AG09309 (cell line): ENCODE data around the gene SWAP70.

ENCODE experiments used
- DNase-seq: peaks from one replicate; pipeline ENCODE4 v3.0.0-alpha.2; 2010; ENCODE audit warnings: low read depth
- H3K4me3 ChIP-seq: 2 replicates; pipeline ENCODE4 v1.5.1; 2011; ENCODE audit warnings: mild to moderate bottlenecking, low read depth, low read length, moderate library complexity; ENCODE audit not compliant: control insufficient read depth
- TF ChIP-seq, protein P1 (sequence below): IDR thresholded peaks from 2 replicates; pipeline ENCODE4 v1.5.1; 2011; ENCODE audit warnings: mild to moderate bottlenecking, low read depth, low read length, inconsistent platforms; ENCODE audit not compliant: insufficient read depth, control insufficient read depth; ENCODE audit errors: missing control alignments

The SWAP70 gene

DNA sequence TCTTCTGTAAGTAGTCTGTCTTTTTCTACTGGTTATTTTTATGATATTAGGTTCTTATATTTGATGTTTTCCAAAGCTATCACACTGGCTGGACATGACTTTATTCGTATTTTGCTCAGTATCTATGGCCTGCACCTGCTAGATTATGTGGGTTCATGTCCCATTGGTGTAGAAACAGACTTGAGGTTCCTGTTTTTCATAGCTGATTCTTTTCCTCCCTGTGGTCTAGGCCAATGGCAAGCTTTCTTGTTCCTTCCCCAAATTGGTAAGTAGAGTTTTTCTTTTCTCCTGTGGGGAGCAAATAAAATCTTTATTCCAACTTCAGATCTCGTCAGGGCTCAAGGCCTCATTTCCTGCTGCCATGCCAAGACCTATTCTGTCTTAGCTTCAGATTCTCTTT lies 30.2 kb upstream of the SWAP70 start:
- DNase-seq, result no peak
- H3K4me3 ChIP-seq, result no peak overlapping the region
- TF ChIP-seq, protein P1, sequence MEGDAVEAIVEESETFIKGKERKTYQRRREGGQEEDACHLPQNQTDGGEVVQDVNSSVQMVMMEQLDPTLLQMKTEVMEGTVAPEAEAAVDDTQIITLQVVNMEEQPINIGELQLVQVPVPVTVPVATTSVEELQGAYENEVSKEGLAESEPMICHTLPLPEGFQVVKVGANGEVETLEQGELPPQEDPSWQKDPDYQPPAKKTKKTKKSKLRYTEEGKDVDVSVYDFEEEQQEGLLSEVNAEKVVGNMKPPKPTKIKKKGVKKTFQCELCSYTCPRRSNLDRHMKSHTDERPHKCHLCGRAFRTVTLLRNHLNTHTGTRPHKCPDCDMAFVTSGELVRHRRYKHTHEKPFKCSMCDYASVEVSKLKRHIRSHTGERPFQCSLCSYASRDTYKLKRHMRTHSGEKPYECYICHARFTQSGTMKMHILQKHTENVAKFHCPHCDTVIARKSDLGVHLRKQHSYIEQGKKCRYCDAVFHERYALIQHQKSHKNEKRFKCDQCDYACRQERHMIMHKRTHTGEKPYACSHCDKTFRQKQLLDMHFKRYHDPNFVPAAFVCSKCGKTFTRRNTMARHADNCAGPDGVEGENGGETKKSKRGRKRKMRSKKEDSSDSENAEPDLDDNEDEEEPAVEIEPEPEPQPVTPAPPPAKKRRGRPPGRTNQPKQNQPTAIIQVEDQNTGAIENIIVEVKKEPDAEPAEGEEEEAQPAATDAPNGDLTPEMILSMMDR, result no peak

DNA sequence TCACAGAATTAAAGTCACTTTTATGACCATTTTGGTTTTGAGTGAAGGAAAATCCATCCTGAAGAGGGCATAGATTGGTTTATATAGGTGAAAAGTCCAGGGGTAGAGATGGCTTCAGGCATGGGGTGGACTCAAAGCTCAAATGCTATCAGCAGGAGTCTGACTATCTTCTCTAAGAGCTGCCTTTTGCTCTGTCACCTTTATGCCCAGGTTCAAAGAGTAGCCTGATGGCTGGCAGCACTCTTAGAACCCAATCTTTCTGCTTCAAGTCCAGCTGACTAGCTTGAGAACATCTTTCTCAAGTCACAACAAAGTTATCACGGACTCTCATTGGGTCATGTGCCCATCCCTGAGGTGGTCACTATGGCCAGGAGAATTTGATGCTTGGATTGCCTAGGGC lies 27.2 kb upstream of the SWAP70 start:
- no peak for DNase-seq
- H3K4me3 ChIP-seq, result no peak overlapping the region
- TF ChIP-seq, protein P1, result no peak

DNA sequence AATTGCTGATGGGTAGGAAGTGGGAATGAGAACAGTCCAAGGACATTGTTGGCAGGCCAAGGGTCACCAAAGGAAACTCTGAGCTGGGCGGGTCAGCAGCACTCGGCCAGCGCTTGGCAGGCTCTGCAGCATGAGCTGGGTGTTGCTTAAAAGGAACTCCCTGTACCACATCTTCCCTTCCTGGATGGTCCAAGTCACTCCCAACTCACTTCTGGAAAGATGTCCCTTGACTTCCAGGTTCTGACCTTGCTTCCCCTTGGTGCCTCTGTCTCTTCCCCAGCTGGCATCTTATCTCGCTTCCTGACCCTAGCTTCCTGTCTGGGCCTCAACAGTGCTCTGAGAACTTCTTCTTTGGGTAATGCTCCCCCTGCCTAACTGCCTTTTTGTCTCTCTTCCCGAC lies 24.8 kb upstream of the SWAP70 start:
- no peak for DNase-seq
- TF ChIP-seq, protein P1, result no peak
- no peak overlapping the region for H3K4me3 ChIP-seq

DNA sequence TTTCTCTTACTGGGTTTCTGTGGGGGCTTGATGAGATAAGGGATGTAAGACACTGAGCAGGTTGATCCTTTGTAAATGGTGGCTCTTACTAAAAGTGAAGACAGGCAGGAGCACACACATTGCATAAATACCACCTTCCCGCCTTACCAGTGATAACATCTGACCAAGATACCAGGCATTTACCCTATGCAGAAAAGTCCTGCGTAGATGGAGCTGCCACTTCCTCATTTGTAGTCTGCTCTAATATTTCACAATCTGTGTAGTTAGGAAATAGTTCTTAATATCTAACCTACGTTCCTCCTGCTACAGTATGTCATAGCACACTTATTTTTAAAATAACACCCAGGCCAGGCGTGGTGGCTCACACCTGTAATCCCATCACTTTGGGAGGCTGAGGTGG lies 23.9 kb upstream of the SWAP70 start:
- DNase-seq, result no peak
- no peak overlapping the region for H3K4me3 ChIP-seq
- TF ChIP-seq, protein P1, result no peak

DNA sequence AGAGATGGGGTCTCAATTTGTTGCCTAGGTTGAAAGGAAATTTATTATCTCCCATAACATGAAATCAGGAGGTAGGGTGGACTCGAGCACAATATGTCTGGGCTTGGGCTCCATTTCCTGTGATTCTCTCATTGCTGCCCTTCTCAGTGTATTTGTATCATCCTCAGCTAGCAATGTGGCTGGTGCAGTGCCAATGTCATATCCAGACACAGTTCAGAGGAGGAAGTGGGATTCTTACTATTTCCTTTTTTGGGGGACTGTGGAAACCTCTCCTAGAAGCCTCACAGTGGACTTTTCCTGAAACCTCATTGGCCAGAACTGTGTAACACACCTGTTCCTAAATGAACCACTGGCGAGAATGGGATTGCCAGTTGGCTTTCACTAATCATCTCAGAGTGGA lies 21.0 kb upstream of the SWAP70 start:
- DNase-seq, result no peak
- H3K4me3 ChIP-seq, result no peak overlapping the region
- TF ChIP-seq, protein P1, result no peak

DNA sequence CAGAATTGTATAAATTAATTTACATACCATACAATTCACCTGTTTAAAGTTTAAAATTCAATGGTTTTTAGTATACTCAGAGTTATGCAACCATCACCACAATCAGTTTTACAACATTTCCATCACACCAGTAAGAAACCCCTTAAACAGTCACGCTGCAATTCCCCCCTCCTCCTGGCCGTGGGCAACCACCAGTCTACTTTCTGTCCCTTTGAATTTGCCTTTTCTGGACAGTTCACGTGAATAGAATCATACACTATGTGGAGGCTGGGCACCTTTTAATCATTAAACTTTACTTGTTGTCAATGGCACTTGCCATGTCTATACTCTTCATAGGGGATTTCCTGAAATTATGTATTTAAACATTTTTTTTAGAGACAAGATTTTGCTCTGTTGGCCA lies 20.1 kb upstream of the SWAP70 start:
- no peak for DNase-seq
- no peak overlapping the region for H3K4me3 ChIP-seq
- TF ChIP-seq, protein P1, result no peak

DNA sequence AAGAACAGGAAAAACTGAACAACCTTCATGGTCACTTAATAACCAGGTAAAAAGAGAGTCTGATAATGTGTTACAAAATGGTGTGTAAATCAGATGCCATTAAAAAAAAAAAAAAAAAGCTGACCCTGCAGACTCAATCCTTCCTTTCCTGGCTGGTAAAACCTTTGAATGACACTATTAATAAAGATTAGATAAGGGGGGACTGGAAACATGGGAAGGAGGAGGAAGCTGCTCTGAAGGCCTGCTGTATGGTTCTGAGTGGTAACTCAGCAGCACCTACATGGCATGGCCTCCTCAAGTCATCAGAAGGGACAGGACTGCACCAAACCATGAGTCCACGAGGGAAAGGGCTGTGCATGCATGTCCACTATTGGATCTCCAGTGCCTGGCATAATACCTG lies 18.0 kb upstream of the SWAP70 start:
- TF ChIP-seq, protein P1, result no peak
- no peak for DNase-seq
- no peak overlapping the region for H3K4me3 ChIP-seq
